ENCODE data around the gene BID. TPM values are rescaled to one million over a fixed set of nuclear protein-coding genes. Genes with fewer than 3 reads are reported as not detected.

Gene BID
- total RNA-seq, 2 donors from 2014 or later: 20.1 to 24.4 TPM

DNA sequence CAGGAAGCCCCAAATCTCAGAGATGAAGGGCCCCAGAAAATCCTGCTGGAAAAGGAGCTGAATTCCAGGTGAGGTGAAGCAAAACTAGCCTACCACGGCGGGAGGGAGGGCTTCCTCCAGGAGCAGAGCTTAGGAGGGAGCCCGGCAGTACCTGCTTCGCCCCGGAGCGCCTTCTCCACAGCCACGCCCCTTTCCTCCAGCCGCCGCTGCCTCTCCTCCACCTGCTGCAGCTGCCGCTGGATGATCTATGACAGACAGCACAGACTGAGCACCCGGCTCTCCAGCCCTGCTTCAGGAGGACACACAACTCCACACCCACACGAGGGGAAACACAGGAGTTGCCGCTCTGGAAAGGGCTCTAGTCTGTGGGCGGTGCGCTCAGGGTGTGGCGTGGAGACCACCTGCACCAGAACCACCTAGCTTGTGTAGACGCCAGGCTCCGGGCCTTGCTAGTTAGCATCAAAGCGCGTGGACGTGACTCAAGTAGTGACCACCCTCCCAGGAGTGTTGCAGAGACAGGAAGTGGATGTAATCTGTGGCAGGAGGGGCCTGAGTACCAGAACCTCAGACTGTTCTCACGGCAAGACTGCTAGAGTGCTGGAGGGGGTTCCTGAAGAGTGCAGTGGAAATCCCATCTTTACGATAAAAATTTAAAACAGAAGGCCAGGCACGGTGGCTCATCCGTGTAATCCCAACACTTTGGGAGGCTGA lies 34.6 kb upstream of the BID start:
- Mint-ChIP-seq H3K9me3 (no peaks in the 10 kb centered on the region), H3K4me1 (peaks cover 3% of the 10 kb centered on the region), H3K27me3 (ENCODE audit: insufficient read depth) (no peaks in the 10 kb centered on the region), H3K4me3 (no peak overlapping the region), H3K36me3 (ENCODE audit: low read depth) (peaks cover 37% of the 10 kb centered on the region), H3K27ac (no peak overlapping the region)
- Histone ChIP-seq H3K27ac (ENCODE audit: low read depth, low read length) (no peak overlapping the region), H3K4me3 (ENCODE audit: low read length) (no peak overlapping the region), H3K9me3 (ENCODE audit: control insufficient read depth, low read length) (no peaks in the 10 kb centered on the region), H3K36me3 (ENCODE audit: control insufficient read depth, insufficient read depth, low read length) (peaks cover 5% of the 10 kb centered on the region), H3K27me3 (ENCODE audit: control insufficient read depth, insufficient read depth, low read length, poor library complexity, severe bottlenecking) (no peaks in the 10 kb centered on the region), H3K4me1 (ENCODE audit: control insufficient read depth, insufficient read depth, low read length) (no peaks in the 10 kb centered on the region), H3K9ac (ENCODE audit: extremely low read depth, low read length, poor library complexity, severe bottlenecking) (no peak overlapping the region)
- 93 to 97% methylated on average over 6 to 25 of the region's 25 CpGs for whole genome bisulfite sequencing, 2 experiments (ENCODE audit: insufficient coverage in 1 of 2, insufficient read length in 1 of 2)
- TF ChIP-seq, protein P1, sequence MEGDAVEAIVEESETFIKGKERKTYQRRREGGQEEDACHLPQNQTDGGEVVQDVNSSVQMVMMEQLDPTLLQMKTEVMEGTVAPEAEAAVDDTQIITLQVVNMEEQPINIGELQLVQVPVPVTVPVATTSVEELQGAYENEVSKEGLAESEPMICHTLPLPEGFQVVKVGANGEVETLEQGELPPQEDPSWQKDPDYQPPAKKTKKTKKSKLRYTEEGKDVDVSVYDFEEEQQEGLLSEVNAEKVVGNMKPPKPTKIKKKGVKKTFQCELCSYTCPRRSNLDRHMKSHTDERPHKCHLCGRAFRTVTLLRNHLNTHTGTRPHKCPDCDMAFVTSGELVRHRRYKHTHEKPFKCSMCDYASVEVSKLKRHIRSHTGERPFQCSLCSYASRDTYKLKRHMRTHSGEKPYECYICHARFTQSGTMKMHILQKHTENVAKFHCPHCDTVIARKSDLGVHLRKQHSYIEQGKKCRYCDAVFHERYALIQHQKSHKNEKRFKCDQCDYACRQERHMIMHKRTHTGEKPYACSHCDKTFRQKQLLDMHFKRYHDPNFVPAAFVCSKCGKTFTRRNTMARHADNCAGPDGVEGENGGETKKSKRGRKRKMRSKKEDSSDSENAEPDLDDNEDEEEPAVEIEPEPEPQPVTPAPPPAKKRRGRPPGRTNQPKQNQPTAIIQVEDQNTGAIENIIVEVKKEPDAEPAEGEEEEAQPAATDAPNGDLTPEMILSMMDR (conservative IDR thresholded peaks at IDR 0.05): no peak
- DNase-seq: peak; percentile 71

DNA sequence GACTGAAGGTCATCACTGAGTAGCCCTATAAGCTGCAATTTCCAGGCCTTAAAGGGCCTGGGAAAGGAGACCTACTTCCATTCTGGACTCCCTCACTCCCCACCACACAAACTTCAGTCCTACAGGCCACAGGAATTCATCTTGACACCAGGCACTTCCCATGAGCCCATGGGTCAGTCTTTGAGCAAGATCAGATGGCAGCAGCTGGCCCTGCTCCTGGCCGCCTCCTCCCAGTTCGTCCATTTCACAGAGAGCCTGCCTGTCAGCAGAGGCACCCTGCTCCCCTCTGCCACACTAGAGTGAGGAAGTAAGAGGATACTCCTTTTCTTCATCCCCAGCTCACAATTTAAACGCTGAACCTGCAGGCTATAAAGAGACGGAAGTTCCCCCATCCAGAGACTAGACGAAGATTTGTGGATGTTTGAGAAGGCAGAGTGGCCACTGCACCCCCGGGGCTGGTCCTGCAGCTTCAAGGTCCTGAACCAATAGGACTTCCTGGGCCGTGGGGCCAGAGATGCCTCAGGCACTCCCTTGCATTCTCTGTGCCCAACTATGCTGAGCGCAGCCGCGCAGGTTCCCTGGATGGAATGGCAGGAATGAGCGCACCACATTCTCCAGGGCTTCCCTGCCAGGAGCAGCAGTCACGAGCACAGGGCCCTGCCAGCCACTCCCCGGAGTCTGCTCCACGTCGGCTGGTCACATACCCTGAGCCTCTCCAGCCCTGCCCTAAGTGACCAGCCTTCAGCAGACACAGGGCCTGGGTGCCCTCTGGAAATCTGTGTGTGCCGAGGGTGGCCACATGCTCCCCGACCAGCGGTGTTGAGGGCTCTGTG lies 33.5 kb upstream of the BID start:
- WGBS, 2 experiments (ENCODE audit: insufficient coverage in 1 of 2, insufficient read length in 1 of 2): 93 to 94% methylated on average over 14 to 18 of the region's 18 CpGs
- no peak overlapping the region for H3K27ac Mint-ChIP-seq
- peaks cover 3% of the 10 kb centered on the region for H3K4me1 Mint-ChIP-seq
- no peaks in the 10 kb centered on the region for H3K9me3 ChIP-seq (ENCODE audit: control insufficient read depth, low read length)
- DNase-seq: peak; percentile 68
- no peak overlapping the region for H3K9ac ChIP-seq (ENCODE audit: extremely low read depth, low read length, poor library complexity, severe bottlenecking)
- H3K9me3 Mint-ChIP-seq: no peaks in the 10 kb centered on the region
- no peaks in the 10 kb centered on the region for H3K4me1 ChIP-seq (ENCODE audit: control insufficient read depth, insufficient read depth, low read length)
- H3K36me3 Mint-ChIP-seq (ENCODE audit: low read depth): peaks cover 37% of the 10 kb centered on the region
- peaks cover 5% of the 10 kb centered on the region for H3K36me3 ChIP-seq (ENCODE audit: control insufficient read depth, insufficient read depth, low read length)
- H3K27ac ChIP-seq (ENCODE audit: low read depth, low read length): no peak overlapping the region
- TF ChIP-seq, protein P1 (conservative IDR thresholded peaks at IDR 0.05): no peak
- no peaks in the 10 kb centered on the region for H3K27me3 Mint-ChIP-seq (ENCODE audit: insufficient read depth)
- no peaks in the 10 kb centered on the region for H3K27me3 ChIP-seq (ENCODE audit: control insufficient read depth, insufficient read depth, low read length, poor library complexity, severe bottlenecking)
- no peak overlapping the region for H3K4me3 Mint-ChIP-seq
- H3K4me3 ChIP-seq (ENCODE audit: low read length): no peak overlapping the region

DNA sequence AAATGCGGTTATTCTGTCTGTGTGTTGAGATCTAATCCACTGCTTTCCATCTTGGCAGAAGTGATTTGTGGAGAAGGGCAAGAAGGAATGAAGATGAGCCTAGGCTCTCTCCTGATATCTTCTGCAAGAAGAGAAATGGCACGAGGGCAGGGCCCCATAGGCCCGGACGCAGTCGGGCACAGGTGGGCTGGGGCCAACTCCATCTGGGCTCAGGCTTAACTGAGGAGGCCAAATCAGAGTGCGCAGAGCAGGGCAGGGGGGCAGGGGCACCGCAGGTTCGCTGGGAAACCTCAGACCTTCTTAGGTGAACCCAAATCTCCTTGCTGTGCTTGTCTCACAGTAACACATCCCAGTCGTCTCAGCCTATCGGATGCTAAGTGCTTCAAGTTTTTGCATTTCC lies 32.8 kb upstream of the BID start:
- Mint-ChIP-seq H3K27me3 (ENCODE audit: insufficient read depth) (no peaks in the 10 kb centered on the region), H3K9me3 (no peaks in the 10 kb centered on the region), H3K4me1 (peaks cover 3% of the 10 kb centered on the region), H3K27ac (no peak overlapping the region), H3K36me3 (ENCODE audit: low read depth) (peaks cover 34% of the 10 kb centered on the region), H3K4me3 (no peak overlapping the region)
- WGBS, 2 experiments (ENCODE audit: insufficient coverage in 1 of 2, insufficient read length in 1 of 2): 95 to 99% methylated on average over 9 to 10 of the region's 10 CpGs
- H3K36me3 ChIP-seq (ENCODE audit: control insufficient read depth, insufficient read depth, low read length): peaks cover 5% of the 10 kb centered on the region
- H3K27ac ChIP-seq (ENCODE audit: low read depth, low read length): no peak overlapping the region
- H3K9me3 ChIP-seq (ENCODE audit: control insufficient read depth, low read length): no peaks in the 10 kb centered on the region
- H3K4me1 ChIP-seq (ENCODE audit: control insufficient read depth, insufficient read depth, low read length): no peaks in the 10 kb centered on the region
- H3K27me3 ChIP-seq (ENCODE audit: control insufficient read depth, insufficient read depth, low read length, poor library complexity, severe bottlenecking): no peaks in the 10 kb centered on the region
- no peak overlapping the region for H3K9ac ChIP-seq (ENCODE audit: extremely low read depth, low read length, poor library complexity, severe bottlenecking)
- no peak overlapping the region for H3K4me3 ChIP-seq (ENCODE audit: low read length)
- no peak for DNase-seq
- TF ChIP-seq, protein P1 (conservative IDR thresholded peaks at IDR 0.05): no peak
